Renal cortex interstitium (tissue), 11 donors: Measurements from ENCODE around the gene ING5. TPM values are rescaled to one million over a fixed set of nuclear protein-coding genes. Genes with fewer than 3 reads are reported as not detected.
A peak's percentile ranks its signal among the peaks of the same experiment; 100 is the strongest.

Experiments
- DNase-seq, 11 donors: peaks; one replicate each; pipeline ENCODE4 v3.0.0-alpha.2; 2013; ENCODE audit warnings: low read depth in 9 of 11, low spot score in 4 of 11; ENCODE audit errors: extremely low read depth in 1 of 11
- polyA plus RNA-seq, 3 donors: library from polyadenylated mRNA; unstranded; fragments of 120-200 nt; gene quantifications; one replicate each; pipeline ENCODE4 v1.2.1, GENCODE V29; 2013; ENCODE audit not compliant: insufficient read length in 3 of 3

Gene ING5
- polyA plus RNA-seq, 3 donors, result 39.4 to 54.5 (median 41.0) TPM

DNA sequence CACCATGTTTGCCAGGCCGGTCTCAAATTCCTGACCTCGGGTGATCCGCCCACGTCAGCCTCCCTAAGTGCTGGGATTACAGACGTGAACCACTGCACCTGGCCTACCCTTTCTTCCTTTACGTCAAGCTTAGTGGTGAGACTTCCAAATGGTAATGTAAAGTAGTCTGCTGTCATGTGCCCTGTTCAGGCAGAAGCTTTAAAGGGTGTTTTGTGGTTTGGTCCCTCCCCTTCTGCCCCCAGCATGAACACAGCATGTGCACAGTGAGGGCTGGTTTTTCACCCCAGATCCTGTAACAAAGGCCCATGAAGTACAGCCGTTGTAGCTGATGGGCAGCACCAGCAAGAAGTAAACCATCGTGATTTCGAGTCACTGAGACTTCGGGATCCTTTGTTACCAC is 12.5 kb upstream of the ING5 start:
- DNase-seq, result no peak

DNA sequence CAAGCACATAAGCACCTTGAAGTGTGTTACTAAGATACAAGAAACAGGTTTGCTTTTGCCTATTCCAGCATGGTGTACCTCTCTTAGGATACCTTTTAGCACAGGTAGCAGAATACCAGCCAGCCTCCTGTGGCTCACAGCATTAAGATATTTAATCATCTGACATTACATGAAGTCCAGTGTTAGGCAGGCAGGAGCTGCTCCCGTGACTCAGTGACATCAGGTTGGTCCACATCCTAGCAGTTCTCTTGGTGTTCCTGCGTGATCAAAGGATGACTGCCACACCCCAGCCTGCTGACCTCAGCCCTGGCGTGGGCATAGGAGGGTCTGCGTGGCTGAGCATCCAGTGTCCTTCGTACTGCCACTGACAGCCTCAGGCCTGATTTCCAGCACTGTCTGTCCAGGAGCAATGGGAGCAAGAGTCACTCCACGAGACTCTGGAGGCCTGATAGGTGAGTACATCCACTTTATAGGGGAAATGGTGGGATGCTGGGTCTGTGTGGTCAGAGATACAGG is 11.6 kb upstream of the ING5 start:
- DNase-seq, result no peak

DNA sequence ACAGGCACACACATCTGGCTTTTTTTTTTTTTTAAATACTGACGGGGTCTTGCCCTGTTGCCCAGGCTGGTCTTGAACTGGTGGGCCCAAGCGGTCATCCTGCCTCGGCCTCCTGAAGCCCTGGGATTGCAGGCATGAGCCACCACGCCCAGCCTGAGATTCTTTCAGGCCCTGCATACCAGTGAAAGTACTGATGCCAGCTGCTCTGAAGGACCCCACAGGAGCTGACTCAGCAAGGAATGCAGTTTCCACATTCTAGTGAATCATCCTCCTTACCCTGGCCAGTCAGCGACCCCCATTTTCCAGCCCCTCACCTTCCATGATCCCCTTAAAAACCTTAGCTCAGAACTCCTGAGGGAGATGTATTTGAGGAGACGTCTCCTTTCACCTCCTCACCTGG is 9.4 kb upstream of the ING5 start:
- DNase-seq, result no peak

DNA sequence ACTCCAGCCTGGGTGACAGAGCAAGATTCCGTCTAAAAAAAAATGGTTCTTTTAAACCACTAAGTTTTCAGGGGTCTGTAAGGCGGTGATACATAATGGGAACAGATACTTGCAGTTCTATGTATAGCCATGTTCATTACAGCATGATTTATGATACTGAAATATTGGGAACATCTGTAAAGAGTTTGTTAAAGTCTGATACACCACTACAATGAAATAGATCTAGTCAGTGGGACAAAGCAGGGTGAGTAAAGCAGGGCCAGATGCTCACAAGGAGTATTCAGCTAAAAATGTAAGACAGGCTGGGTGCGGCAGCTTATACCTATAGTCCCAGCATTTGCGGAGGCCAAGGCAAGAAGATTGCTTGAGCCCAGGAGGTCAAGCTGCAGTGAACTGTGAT is 6.2 kb upstream of the ING5 start:
- no peak for DNase-seq

DNA sequence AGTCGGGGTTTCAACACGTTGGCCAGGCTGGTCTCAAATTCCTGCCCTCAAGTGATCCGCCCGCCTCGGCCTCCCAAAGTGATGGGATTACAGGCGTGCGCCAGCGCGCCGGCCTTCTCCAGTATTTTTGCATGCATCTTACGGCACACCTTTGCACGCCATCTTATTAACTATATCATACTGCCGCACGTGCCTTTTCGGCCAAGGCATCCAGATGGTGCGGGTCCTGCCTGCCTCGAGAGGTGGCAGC is 765 bp upstream of the ING5 start:
- peak in 1 of 11 donors; percentile 63 for DNase-seq

DNA sequence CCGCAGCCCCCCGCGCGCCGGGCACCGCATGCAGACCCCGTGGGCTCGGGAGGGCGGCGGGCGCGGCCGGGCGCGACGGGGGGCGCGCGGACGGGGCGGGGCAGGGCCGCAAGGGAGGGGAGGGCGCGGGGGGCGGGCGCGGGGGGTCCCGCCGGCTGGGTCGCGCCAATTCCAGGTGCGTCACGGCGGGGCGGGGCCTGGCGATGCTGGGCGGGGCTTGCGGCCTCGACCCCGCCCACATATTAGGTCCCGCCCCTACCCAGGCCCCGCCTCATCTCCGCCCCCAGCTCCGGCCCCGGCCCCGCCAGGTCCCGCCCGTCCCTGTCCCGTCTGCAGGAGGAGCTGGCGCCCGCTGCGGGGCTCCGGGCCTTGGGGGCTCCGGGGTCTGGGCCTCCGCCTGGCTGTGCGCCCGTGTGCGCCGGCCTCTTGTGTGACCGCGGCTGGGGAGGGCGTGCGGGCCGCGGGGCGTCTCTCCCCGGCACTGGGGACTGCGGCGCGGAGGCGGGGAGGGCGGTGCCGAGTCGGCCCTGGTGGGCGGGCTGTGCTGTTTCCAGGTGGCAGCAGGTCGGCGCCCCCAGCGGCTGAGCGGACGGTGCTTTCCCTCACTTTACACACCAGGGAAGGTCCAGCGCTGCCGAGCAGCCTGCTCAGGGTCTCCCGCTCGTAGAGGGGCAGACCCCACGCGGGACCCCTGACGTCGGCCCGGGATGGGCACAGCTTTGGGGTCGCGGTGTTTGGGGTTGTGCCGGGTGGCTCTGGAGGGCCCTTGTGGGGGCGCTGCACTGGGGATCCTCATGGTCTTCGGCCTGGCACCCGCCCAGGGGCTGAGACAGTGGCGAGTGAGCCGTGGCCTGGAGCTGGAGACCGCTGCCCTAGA is 554 bp downstream of the ING5 start:
- peak in 10 of 11 donors; percentile 55 to 81 (median 76) for DNase-seq

DNA sequence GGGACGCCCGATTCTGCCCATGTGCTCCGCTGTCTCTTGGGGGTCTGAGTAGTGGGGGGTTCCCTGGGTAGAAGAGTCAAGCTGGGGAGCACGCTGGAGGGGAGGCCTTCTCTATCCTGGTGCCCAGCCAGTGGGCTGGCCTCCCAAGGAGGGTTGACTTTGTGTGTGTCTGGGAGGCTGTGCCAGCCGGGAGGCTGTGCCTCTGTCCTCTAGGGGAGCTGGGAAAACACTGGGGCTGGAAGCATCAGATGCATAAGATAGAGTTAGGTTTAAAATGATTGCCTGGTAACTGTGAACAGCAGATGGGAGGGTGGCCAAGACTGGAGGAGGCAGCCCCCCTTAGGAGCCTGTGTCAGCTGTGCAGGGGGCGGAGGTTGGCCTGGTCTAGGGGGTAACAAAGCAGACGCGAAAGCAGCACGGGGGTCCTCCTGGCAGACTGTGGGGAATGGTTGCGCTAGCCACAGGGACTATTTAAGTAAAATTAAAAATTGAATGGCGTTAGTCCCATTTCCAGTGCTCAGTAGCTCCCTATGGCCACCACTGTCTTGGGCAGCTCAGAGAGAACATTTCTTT is 1.3 kb downstream of the ING5 start:
- DNase-seq, result no peak

DNA sequence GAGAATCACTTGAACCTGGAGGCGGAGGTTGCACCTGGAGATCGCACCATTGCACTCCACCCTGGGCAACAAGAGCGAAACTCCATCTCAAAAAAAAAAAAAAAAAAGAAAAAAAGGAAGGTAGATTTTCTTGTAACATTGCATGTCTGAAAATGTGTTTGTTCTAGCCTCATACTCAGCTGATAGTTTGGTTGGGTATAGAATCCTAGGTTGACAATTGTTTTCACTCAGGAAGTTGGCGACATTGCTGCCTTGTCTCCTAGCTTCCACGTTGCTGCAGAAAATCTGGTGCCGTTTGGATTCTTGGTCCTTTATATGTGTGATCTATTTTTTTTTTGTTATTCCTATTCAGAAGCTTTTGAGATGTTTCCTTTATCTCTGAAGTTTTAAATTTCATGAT is 4.7 kb downstream of the ING5 start:
- no peak for DNase-seq

DNA sequence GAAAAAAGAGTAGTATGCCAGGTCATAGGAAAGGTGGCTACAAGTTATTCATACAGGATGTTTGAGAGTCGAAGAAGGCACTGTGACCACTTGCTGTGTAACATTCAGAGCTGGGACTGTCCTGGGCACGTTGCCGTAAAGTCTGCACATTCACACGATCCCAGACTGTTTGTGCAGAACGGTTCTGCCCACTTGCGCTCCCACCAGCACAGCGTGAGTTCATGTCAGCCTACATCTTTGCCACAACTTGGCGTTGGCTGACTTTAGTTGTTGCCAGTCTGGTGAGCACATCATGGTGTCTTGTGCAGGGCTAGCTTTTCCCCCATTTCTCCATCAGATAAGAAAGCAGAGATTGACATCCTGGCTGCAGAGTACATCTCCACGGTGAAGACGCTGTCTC is 7.0 kb downstream of the ING5 start:
- no peak for DNase-seq

DNA sequence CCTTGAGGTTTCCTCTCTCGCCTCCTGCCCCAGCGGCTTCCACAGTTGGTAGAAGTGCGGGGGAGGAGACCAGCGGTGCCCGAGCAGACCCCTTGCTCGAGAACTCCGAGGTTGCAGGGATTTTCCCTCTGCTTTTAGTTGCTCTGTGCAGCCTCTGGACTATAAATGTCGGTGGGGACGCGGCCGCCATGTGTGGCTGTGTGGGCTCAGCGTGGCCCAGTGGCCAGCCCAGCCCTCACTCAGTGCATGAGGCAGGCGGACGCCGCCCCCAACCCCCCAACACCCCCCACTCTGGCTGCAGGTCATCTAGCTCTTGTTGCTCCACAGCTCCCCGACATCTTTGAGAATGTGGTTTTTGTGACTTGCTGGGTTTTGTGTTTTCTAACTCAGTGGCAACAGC is 17.3 kb downstream of the ING5 start:
- no peak for DNase-seq

DNA sequence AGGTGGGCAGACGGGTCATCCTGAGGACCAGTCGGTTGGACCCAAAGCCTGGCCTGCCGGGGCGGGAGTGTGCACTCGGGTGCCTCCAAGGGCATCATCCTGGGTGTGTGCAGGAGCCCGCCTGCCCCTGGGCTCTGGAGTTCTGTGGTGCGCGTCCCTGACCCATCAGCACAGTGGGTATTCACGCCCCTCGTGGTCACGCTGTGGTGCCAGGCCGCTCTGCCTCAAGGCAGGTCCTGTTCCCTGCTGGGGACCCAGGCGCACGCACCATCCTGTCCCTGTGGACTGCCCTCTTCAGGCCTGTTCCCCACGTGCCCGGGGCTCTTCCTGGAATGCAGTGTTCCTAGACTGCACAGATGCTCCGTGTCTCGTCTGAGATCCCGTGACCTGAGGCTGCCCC is 18.3 kb downstream of the ING5 start:
- DNase-seq, result no peak

DNA sequence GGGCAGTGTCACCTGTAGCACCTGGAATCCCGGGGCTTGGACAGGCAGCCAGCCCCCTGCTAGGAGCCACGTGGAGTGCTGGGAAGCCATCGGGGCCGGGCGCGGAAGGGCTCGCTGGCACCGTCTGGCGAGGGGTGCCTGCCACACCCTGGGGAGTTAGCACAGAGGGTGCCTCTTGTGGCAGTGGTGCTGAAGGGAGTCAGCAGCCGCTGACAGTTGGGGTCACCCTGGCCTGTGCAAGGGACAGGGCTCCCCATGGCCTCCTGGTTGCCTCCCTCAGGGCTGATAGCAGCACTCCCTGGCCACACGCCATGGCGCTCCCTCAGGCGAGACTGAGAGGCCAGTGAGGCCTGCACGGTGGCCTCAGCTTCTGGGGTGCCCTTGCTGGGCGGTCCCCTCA is 18.7 kb downstream of the ING5 start:
- no peak for DNase-seq

DNA sequence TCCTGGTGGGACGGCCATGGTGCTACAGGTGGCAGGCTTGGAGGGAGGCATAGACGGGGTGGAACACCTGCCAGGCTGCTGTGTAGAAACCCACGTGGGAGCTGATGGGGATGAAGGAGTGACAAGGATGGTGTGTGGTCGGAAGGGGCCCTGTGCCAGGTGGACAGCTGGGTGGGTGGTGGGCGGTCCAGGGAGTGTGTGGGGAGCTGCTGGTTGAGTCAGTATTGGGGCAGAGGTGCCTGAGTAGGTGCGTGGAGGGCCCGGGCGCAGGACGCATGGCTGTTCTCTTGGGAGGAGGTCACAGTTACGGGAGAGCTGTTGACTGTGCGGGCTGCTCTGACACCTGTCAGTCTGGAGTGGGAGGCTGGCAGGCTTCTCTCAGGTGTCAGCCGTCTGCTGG is 20.0 kb downstream of the ING5 start:
- no peak for DNase-seq

DNA sequence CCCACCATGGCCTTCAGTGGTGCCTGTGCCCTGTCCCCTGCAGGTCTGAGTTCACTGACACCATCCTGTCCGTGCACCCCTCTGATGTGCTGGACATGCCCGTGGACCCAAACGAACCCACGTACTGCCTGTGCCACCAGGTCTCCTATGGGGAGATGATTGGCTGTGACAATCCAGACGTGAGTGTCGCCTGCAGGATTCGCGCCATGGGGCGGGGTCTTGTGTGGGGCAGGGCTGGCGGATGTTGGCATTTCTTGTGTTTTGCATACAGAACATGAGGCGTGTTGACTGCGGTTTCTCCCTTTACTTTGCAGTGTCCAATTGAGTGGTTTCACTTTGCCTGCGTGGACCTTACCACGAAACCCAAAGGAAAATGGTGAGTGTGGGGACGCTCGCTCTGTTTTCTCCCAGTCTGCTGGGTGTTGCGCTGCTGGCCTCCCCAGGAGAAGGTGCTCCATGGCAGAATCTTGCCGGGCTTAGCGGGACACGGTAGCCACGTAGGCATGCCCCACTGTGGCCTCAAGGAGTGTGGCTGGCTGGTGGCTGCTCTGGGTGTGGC is 21.1 kb downstream of the ING5 start:
- no peak for DNase-seq

DNA sequence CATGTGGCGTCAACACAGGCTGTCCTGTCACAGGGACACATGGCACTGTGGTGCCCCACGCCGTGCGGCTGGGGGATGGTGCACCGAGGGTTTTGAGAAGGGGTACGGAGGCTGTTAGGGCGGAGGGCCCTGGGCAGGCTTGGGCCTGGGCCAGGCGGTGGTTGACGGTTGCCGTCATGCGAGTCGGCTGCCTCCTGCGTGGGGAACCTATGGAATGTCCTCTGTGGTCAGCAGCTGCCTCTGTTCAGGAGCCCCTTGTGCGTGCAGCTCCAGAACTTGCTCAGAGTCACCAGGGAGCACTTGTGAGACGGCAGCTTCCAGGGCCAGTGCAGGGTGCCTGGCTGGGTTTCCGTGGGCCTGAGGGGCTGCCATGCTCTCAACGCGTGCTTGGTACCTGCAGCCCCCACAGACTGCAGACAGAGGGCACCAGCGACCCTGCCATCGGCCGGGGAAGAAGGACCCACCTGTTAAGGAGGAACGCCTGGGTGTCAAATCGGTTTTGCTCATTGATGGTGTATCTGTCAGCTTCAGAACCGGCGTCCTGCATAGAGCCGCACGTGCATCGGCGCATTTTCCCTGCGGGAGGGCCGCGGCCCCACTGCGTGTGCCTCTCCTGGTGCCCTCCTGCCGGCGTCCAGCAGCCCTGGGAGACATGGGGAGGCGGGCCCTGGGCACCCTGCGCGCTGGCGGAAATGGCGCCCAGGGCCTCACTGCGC is 22.6 kb downstream of the ING5 start:
- no peak for DNase-seq

DNA sequence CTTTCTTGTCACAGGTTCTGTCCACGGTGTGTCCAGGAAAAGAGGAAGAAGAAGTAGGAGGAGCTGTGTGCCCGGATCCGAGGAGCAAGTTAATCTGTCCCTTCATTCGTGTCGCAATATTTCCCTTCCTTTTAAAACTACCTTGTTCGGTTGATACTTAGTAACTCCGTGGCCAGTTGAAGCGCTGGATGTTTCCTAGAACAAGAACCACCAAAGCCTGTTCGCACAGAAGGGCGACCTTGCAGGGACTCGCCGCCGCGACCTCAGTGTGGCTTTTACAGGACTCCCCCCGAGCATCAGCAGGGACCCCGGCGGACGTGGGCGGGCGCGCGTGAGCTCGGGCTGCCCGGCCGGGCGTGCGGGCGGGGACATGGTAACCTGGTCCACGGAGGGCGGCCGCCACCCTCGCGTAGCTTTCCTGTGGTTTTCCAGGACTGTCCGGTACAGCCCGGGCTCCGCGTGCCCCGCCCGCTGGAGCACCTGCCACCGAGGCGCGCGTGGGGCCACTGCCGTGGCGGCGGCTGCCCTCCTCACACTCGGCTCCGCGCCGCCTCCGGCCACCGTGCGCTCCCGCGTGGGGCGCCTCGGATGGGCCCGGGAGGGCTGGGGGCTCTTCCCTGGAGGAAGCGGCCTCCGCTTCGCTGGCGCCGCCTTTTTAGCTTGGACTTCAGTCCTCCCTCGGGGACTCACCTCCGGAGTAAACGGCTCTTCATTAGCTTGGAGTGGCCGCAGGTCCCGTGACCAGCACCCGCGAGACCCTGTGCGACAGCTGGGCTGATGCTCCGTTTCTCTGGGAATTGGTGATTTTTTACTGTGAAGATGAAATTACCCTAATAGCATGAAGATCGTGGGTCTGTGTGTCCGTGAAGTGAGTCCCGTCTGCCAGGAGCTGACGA is 23.4 kb downstream of the ING5 start:
- DNase-seq, result no peak

DNA sequence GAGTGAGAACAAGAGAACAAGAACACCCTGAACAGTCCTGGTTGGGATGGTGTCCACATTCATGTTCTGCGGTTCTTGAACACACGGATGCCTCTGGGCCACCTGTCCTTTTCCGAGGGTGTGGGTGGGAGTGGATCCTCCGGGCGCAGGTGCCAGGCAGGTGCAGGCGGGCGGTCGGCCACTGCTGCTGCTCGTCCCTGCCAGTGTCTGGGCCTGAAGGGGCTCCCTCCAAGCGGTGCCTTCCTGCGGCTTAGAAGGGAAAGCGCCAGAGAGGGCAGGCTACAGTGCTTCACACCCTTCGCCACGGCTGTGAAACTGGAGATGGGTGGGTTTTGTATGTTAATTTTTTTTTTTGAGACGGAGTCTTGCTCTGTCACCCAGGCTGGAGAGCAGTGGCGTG is 24.6 kb downstream of the ING5 start:
- DNase-seq, result no peak

DNA sequence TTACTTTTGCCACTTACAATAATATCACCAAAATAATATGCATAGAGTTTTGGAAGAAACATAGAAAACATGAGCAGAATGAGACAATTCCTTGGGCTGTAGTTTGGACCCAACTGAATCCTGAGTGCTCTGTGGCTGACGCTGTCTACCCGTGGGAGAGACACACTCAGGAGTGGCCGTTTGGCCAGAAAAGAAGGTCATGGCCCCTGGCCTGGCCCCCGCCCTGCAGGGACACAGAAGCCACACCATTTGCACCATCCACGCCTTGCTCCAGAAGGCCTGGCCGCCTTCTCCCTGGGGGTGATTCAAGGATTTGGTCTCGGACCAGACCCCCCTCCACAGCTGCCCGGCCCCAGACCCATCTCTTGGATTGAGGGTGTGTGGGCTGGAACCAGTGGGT is 26.2 kb downstream of the ING5 start:
- DNase-seq, result no peak

DNA sequence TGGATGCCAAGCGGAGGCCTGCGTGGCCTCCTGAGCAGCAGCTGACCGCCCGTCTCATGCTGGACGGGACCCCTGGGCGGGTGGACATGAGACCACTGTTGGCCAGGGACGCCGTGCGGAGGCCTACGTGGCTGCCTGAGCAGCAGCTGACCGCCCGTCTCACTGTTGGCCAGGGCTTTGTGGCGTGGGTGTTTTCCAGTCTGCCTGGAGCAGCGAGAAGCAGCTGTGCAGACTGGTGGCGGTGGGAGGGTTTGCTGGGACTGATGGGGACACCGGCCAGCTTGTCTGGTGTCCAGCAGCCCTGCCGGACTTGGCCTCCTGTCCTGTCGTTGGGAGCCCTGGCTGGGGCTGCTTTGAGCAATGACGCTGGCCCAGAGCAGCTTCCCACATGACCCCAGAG is 26.8 kb downstream of the ING5 start:
- no peak for DNase-seq
